ENCODE data around the gene AQP12B.

AQP12B gene

DNA sequence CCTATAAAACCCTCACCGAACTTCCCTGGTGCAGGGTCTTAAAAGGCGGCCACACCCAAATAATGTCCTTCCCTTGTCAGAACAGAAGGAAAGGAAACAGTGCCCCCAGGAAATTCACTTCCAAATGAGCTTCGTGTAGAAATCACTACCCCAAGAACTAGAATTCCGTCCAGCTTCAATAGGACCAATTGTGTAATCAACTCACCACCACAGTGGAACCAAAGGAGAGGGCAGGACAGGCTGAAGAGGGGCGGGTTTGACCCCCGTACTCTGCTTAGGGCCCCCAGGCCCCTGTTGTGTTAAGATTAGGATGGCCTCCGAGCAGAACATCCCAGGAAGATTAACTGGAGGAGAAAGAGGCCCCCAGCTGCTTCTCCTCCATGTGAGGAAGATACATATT lies 33.4 kb downstream of the AQP12B start:
- TF ChIP-seq POLR2A (IDR thresholded peaks at IDR 0.05; ENCODE audit: low read depth, low read length) (no peak), POLR2AphosphoS5 (IDR thresholded peaks at IDR 0.05; ENCODE audit: low read depth, low read length) (no peak), TAF1 (IDR thresholded peaks at IDR 0.05; ENCODE audit: borderline replicate concordance, low read depth, low read length) (no peak)
- DNase-seq (ENCODE audit: insufficient read length) (no peak), FAIRE-seq (no peak)

DNA sequence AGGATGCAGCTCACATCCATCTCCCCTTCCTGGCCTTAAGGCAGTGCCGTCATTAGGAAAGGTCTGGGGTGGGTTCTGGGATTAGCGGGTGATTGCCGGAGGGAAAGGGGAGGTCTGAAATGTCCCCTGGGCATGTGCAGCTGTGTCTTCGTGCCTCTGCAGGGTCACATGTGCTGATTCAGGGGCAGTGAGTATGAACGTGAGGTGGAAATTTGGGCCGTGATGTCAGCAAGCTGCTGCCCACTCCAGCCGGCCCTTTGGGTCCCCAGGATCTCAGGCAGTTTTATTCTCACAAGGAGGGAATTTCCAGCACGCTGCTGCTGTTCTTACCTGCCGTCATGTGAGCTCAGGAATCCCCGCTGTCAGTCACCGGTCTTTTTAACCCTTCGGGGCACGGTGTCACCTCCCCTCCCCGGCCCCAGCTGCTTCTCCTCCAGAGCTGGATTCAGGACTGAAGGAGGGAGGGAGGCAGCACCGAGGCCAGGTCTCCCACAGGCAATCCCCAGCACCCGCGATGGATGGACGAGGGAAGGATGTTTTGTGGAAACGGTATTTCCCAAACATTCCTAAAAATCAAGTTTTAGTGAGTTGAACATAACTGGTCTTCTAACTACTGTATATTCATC lies 33.9 kb downstream of the AQP12B start:
- no peak for FAIRE-seq
- TF ChIP-seq POLR2A (IDR thresholded peaks at IDR 0.05; ENCODE audit: low read depth, low read length) = no peak
- TF ChIP-seq POLR2AphosphoS5 (IDR thresholded peaks at IDR 0.05; ENCODE audit: low read depth, low read length) = no peak
- TF ChIP-seq TAF1 (IDR thresholded peaks at IDR 0.05; ENCODE audit: borderline replicate concordance, low read depth, low read length) = no peak
- DNase-seq (ENCODE audit: insufficient read length) = peak; percentile 19

DNA sequence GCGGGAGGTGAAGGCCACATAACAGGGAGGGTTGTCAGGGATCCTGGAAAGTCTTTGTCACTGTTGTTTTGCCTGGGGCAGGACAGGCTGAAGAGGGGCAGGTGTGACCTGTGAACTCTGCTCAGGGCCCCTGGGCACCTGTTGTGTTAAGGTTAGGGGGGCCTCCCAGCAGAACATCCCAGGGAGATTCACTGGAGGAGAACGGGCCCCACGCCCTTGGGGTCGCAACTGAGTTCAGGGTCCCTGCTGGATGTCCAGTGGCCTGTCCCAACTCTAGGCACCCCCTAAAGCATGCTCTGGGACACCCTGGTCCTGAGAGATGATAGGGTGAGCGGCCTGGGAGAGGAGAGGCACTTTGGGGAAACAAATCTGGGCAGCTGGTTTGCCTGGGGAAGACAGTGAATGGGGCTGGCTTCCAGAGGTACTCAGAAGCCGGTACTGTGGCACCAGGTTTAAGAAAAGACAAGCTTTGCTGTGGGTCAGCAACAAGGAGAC lies 34.5 kb downstream of the AQP12B start:
- TF ChIP-seq POLR2A (IDR thresholded peaks at IDR 0.05; ENCODE audit: low read depth, low read length) = no peak
- TF ChIP-seq TAF1 (IDR thresholded peaks at IDR 0.05; ENCODE audit: borderline replicate concordance, low read depth, low read length) = no peak
- peak; percentile 11 for DNase-seq (ENCODE audit: insufficient read length)
- no peak for FAIRE-seq

DNA sequence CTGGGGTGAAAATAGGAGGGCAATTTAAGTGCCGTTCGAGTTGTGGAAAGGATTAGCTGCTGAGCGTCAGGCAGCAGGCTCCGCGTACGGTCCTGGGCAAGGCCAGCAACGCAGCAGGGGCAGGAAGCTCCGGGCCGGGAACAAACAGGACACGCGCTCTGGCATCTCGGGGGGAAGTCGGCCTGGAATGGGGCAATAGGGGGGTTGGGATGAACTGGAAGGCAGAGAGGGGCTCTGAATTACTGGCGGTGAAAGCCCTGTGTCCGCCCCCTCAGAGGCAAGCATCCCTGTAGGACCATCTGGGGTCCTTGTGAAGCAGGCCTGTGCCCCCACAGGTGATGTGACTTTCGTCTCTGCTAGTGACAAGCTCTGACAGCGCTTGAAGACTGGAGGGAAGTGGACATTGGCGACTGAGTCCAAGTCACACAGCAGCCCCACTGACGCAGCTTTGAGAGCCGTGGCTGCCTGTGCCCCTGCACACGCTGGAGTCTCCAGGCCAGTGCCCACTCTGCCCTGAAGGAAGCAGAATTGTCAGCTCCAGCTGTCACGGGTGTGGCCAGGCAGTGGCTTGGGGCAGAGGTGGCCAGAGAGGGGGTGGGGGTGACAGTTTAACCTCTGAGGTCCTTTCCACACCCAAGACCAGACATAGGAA lies 35.1 kb downstream of the AQP12B start:
- TF ChIP-seq POLR2A (IDR thresholded peaks at IDR 0.05; ENCODE audit: low read depth, low read length) (no peak), TAF1 (IDR thresholded peaks at IDR 0.05; ENCODE audit: borderline replicate concordance, low read depth, low read length) (no peak), POLR2AphosphoS5 (IDR thresholded peaks at IDR 0.05; ENCODE audit: low read depth, low read length) (no peak)
- FAIRE-seq = no peak
- DNase-seq (ENCODE audit: insufficient read length) = peak; percentile 16

DNA sequence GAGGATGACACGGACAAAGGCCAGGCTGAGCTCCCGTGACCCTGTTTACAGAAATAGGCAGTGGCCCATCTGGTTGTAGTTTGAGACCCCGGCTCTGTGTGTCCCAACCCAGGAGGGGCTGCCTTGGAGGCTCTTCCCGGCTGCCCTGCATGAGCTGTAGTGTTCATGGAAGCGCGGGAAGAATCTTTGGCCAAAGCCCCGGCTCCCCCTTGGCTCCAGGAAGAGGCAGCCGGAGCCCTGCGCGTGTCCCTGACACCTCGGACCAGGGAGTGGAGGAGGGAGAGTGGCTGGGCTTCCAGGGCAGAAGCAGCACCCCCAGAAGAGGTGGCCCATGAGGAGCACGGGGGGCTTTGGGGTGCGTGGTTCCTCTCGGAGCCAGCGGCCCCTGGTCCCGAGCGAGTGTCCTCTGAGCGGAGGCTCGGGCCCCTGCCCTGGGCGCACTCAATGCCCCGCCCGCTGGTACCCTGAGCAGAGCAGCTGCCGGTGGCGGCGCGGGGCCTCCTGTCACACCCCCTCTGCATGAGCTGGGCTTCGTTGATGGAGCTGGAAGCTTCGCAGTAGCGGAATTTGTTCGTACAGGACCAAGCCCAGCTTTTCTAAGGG lies 35.7 kb downstream of the AQP12B start:
- DNase-seq (ENCODE audit: insufficient read length) = peak; percentile 10
- TF ChIP-seq POLR2AphosphoS5 (IDR thresholded peaks at IDR 0.05; ENCODE audit: low read depth, low read length) (no peak), POLR2A (IDR thresholded peaks at IDR 0.05; ENCODE audit: low read depth, low read length) (no peak), TAF1 (IDR thresholded peaks at IDR 0.05; ENCODE audit: borderline replicate concordance, low read depth, low read length) (no peak)
- no peak for FAIRE-seq

DNA sequence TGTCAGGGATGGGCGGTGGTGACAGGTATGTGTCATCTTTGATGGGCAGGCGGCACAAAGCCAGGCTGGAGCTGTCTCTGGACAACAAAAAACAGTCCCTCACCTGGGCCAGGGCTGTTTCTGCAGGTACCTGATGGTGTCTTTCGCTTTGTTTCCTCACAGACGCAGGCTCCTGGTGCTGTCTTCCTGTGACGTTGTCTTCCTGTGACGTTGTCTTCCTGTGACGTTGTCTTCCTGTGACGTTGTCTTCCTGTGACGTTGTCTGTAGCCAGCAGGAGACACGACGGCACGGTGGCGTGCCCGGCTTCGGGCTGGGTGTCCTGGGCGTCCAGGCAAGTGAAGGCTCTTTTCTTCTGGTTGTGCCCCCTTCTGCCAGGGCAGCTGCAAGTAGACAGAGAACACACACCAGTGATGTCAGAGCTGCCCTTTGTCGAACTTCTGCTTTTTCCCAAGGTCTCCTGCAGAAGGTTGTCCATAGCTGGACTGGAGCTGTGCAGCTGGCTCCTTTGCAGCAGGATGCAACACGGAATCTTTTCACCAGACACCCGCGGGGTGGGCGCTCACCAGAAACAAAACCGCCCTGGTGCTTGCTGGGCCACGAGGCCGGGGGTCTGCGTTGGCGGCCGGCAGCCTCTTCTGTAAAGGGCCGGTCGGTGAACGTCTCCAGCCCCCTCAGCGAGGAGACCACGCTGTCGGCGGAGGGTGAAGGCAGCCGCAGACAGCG lies 36.3 kb downstream of the AQP12B start:
- FAIRE-seq (no peak), DNase-seq (ENCODE audit: insufficient read length) (peak; percentile 12)
- no peak for TF ChIP-seq TAF1 (IDR thresholded peaks at IDR 0.05; ENCODE audit: borderline replicate concordance, low read depth, low read length)
- TF ChIP-seq POLR2AphosphoS5 (IDR thresholded peaks at IDR 0.05; ENCODE audit: low read depth, low read length) = no peak
- TF ChIP-seq POLR2A (IDR thresholded peaks at IDR 0.05; ENCODE audit: low read depth, low read length) = no peak

DNA sequence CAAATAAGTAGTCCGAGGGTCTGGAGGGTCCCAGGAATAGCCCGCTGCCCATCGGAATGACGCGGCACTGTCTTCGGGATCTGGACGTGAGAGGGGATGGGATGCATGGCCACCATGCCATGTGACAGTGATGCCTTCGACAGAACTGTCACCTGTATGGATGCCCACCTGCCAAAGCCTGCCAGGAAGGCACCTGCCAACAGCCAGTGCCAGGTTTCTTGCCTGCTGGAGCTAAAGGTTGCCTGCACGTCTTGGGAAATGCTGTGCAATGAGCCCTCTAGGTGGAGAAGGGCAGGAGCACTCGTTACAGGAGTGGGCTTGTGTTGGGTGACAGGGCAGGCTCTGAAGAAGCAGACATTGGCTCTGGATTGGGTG lies 36.9 kb downstream of the AQP12B start:
- no peak for FAIRE-seq

DNA sequence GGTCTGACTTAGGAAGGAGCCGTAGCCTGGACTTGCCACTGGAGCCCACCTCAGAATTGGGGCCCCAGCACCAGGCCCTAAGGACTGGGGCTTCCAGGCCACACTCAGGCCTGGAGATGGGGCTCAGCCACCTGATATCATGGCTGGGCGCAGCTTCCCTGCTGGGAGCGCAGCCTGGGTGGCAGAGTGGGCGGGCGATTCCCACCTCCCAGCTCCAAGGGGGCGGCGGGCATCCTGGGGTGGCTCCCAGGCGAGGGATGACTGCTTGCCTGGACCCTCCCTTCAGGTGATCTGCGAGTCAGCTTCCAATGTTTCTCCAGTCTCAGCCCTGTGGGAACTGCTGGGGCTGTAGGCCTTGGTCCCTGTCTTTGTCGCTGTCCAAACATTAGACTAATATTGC lies 37.3 kb downstream of the AQP12B start:
- FAIRE-seq (no peak), DNase-seq (ENCODE audit: insufficient read length) (peak; percentile 23)
- no peak for TF ChIP-seq POLR2A (IDR thresholded peaks at IDR 0.05; ENCODE audit: low read depth, low read length)
- no peak for TF ChIP-seq POLR2AphosphoS5 (IDR thresholded peaks at IDR 0.05; ENCODE audit: low read depth, low read length)
- TF ChIP-seq TAF1 (IDR thresholded peaks at IDR 0.05; ENCODE audit: borderline replicate concordance, low read depth, low read length) = no peak

More for the DNA sequence above, 36.9 kb downstream of the AQP12B start:
- DNase-seq (ENCODE audit: insufficient read length) = no peak
- TF ChIP-seq POLR2AphosphoS5 (IDR thresholded peaks at IDR 0.05; ENCODE audit: low read depth, low read length) = no peak
- no peak for TF ChIP-seq POLR2A (IDR thresholded peaks at IDR 0.05; ENCODE audit: low read depth, low read length)
- no peak for TF ChIP-seq TAF1 (IDR thresholded peaks at IDR 0.05; ENCODE audit: borderline replicate concordance, low read depth, low read length)

DNA sequence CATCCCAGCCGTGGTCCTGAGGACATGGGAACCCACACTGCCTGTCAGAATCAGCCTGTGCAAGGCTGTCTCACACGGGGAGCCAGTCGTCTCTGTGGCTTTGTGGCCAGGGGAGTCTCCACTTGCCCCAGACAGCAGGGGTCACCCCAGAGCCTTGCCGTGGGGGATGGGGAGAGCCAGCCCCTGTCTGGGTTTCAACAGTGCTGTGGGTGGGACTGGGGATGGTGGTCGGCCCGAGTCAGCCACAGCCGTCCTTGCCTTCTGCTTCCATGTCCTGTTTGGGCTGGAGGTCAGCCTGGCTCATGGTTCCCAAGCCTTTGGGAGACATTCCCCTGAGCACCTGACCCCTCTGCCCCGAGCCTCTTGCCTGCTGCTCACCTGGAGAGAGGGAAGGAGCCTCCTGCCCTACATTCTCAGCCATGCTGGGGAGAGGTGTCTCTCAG lies 37.8 kb downstream of the AQP12B start:
- no peak for TF ChIP-seq POLR2AphosphoS5 (IDR thresholded peaks at IDR 0.05; ENCODE audit: low read depth, low read length)
- no peak for TF ChIP-seq POLR2A (IDR thresholded peaks at IDR 0.05; ENCODE audit: low read depth, low read length)
- TF ChIP-seq TAF1 (IDR thresholded peaks at IDR 0.05; ENCODE audit: borderline replicate concordance, low read depth, low read length) = no peak
- FAIRE-seq (no peak), DNase-seq (ENCODE audit: insufficient read length) (peak; percentile 17)

DNA sequence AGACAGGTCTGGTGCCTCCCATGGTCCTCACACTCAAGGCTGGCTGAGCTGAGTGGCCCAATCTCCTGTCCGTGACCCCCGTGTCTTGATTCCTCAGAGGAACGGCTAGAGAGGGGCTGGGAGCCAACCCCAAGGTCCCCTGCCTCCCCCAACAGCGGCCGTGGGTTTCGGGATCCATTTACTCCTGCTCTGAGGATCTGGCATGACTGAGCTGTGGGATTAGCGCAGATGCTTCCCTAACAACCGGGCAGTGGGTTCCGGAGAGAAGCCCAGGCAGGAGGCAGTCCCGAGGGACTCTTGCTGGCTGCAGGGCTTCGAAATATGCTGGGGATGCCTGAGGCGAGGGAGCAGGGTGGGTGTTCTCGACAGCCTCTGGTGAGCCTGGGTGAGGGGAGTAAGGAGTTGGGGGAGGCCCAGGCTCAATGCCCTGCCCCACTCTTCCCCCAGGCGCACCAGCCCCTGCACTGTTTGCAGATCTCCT lies 38.5 kb downstream of the AQP12B start:
- TF ChIP-seq TAF1 (IDR thresholded peaks at IDR 0.05; ENCODE audit: borderline replicate concordance, low read depth, low read length) (no peak), POLR2A (IDR thresholded peaks at IDR 0.05; ENCODE audit: low read depth, low read length) (no peak), POLR2AphosphoS5 (IDR thresholded peaks at IDR 0.05; ENCODE audit: low read depth, low read length) (no peak)
- no peak for FAIRE-seq
- DNase-seq (ENCODE audit: insufficient read length) = peak; percentile 13

DNA sequence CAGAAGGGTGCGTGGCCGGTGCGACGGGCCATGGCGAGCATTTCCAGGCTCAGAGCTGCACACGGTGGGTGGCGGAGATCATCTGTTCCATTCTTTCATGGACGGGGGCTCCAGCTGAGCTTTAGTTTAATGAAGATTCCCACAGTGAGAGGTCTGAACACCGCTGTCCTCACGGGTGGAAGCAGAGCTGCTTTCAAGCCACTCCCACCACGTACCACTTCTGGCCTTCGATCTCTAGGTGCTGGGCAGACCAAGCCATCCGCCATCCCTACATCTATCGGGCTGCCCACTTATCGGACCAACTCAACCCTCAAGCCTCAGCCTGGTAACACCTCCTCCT lies 38.9 kb downstream of the AQP12B start:
- FAIRE-seq = no peak
- TF ChIP-seq POLR2A (IDR thresholded peaks at IDR 0.05; ENCODE audit: low read depth, low read length) (no peak), TAF1 (IDR thresholded peaks at IDR 0.05; ENCODE audit: borderline replicate concordance, low read depth, low read length) (no peak), POLR2AphosphoS5 (IDR thresholded peaks at IDR 0.05; ENCODE audit: low read depth, low read length) (no peak)

More for the DNA sequence above, 38.9 kb downstream of the AQP12B start:
- no peak for DNase-seq (ENCODE audit: insufficient read length)
